ENCODE measurements around the gene CNTNAP5. TPM values are rescaled to one million over a fixed set of nuclear protein-coding genes. Genes with fewer than 3 reads are reported as not detected.

CNTNAP5 gene
- total and polyA plus RNA-seq, 2 of the 13 experiments (the other 11 are each of a cell fraction or from before 2014, with no cell fraction given): not detected

GRCh38 chr2:124911560-124911959 is 886.5 kb downstream of the CNTNAP5 start (continued):
- TF ChIP-seq PLSCR1 (CRISPR knock-in tag; IDR thresholded peaks at IDR 0.05; ENCODE audit: borderline replicate concordance) (no peak), HNRNPK (IDR thresholded peaks at IDR 0.05; ENCODE audit: low read depth, low read length, poor library complexity, severe bottlenecking) (no peak), ZNF317 (CRISPR knock-in tag; IDR thresholded peaks at IDR 0.05) (no peak)

DNA sequence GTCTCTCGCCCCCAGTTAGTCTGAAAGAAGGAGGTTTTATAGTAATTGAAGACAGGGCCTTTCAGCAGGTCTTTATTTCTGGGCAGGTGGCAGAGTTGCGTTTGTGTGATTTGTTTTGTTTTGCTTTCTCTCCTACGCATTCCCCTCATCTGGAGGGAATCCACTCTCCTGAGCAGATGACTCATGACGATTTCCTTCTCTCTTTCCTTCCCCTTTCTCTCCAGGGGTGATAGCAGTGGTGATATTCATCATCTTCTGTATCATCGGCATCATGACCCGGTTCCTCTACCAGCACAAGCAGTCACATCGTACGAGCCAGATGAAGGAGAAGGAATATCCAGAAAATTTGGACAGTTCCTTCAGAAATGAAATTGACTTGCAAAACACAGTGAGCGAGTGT is 888.8 kb downstream of the CNTNAP5 start:
- Histone ChIP-seq H2AFZ (ENCODE audit: low read length) (no peak overlapping the region), H3K4me1 (ENCODE audit: insufficient read depth, low read length) (no peaks in the 10 kb centered on the region), H3K4me3 (replicated peaks in 1 of 3; ENCODE audit: insufficient read depth in 1 of 3, low read depth in 2 of 3, low read length in 3 of 3) (no peak overlapping the region), H4K20me1 (ENCODE audit: insufficient read depth, low read length) (no peaks in the 10 kb centered on the region), H3K79me2 (ENCODE audit: insufficient read depth, low read length) (no peaks in the 10 kb centered on the region), H3K36me3 (replicated peaks in 1 of 2; ENCODE audit: control insufficient read depth in 1 of 2, insufficient read depth in 2 of 2, low read length in 2 of 2) (no peaks in the 10 kb centered on the region), H3K9me3 (ENCODE audit: low read length) (peaks cover 13% of the 10 kb centered on the region; the same call in 1 of the 2 replicates), H3K27ac (ENCODE audit: extremely low read length, insufficient read depth, low read length) (no peak overlapping the region), H3K9ac (ENCODE audit: insufficient read depth, low read depth, low read length) (no peak overlapping the region), H3K27me3 (ENCODE audit: control insufficient read depth in 1 of 2, insufficient read depth in 2 of 2, low read length in 2 of 2) (no peaks in the 10 kb centered on the region), H3K4me2 (ENCODE audit: low read depth, low read length) (no peak overlapping the region)
- WGBS (ENCODE audit: low lambda C conversion rate): 21% methylated on average over 9 of the region's 9 CpGs
- BruUV-seq (replicated peaks): no TSS peak
- CTCF ChIA-PET (ENCODE audit: low intra/inter-chr PET ratio, low total read pairs): no interaction called here
- ATAC-seq (no peak), FAIRE-seq (no peak), DNase-seq (ENCODE audit: low spot score) (no peak)
- TF ChIP-seq ZNF180 (CRISPR knock-in tag; IDR thresholded peaks at IDR 0.05; ENCODE audit: borderline replicate concordance, low read depth) (no peak), ZNF598 (CRISPR knock-in tag; IDR thresholded peaks at IDR 0.05; ENCODE audit: borderline replicate concordance) (no peak)
- intact Hi-C loops (cut with micrococcal nuclease; ENCODE audit: unreplicated experiment): no loop called here
- in situ Hi-C loops (cut with HindIII; ENCODE audit: extremely low pct_ligation_motif_present, low pct_unique_long_range_greater_than_20kb): no loop called here
- POLR2A ChIA-PET: no interaction called here

DNA sequence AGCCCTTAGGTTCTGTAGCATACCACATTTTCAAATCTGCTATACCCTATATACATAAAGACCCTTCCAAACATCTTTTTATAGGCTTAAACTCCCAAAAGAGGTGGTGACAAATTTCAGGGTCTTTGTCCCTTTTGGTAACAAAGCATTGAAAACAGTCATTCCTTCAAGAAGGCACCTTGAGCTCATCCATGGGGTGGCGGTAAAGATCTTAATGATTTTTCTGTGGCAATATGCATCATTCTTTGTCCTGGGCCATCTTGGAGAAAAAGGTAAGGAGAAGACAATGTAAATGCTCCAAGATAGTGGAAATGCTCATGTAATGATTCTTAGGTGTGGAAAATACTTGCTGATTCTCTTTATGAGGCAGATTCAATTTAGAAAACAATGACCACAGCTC is 890.5 kb downstream of the CNTNAP5 start:
- ChIA-PET CTCF (ENCODE audit: low intra/inter-chr PET ratio, low total read pairs) (no interaction called here), POLR2A (no interaction called here)
- no peak for DNase-seq (ENCODE audit: low spot score)
- ATAC-seq: no peak
- no peaks in the 10 kb centered on the region for H3K36me3 ChIP-seq (replicated peaks in 1 of 2; ENCODE audit: control insufficient read depth in 1 of 2, insufficient read depth in 2 of 2, low read length in 2 of 2)
- H3K4me2 ChIP-seq (ENCODE audit: low read depth, low read length): no peak overlapping the region
- no peaks in the 10 kb centered on the region for H3K79me2 ChIP-seq (ENCODE audit: insufficient read depth, low read length)
- in situ Hi-C loops (cut with HindIII; ENCODE audit: extremely low pct_ligation_motif_present, low pct_unique_long_range_greater_than_20kb) (no loop called here), intact Hi-C loops (cut with micrococcal nuclease; ENCODE audit: unreplicated experiment) (no loop called here)
- WGBS (ENCODE audit: low lambda C conversion rate): 29% methylated on average over 1 of the region's 1 CpG
- no peak overlapping the region for H3K27ac ChIP-seq (ENCODE audit: extremely low read length, insufficient read depth, low read length)
- no peak overlapping the region for H3K9ac ChIP-seq (ENCODE audit: insufficient read depth, low read depth, low read length)
- no peaks in the 10 kb centered on the region for H4K20me1 ChIP-seq (ENCODE audit: insufficient read depth, low read length)
- BruUV-seq (replicated peaks): no TSS peak
- no peaks in the 10 kb centered on the region for H3K4me1 ChIP-seq (ENCODE audit: insufficient read depth, low read length)
- no peak for FAIRE-seq
- no peaks in the 10 kb centered on the region for H3K27me3 ChIP-seq (ENCODE audit: control insufficient read depth in 1 of 2, insufficient read depth in 2 of 2, low read length in 2 of 2)
- no peak overlapping the region for H2AFZ ChIP-seq (ENCODE audit: low read length)
- H3K4me3 ChIP-seq (replicated peaks in 1 of 3; ENCODE audit: insufficient read depth in 1 of 3, low read depth in 2 of 3, low read length in 3 of 3): no peak overlapping the region
- peaks cover 26% of the 10 kb centered on the region; the same call in 1 of the 2 replicates for H3K9me3 ChIP-seq (ENCODE audit: low read length)
- no peak for TF ChIP-seq GTF3A (CRISPR knock-in tag; conservative IDR thresholded peaks at IDR 0.05)
- no peak for TF ChIP-seq ZNF331 (CRISPR knock-in tag; IDR thresholded peaks at IDR 0.05)
- no peak for TF ChIP-seq ZNF704 (CRISPR knock-in tag; IDR thresholded peaks at IDR 0.05; ENCODE audit: borderline replicate concordance)
- no peak for TF ChIP-seq SNAPC4 (CRISPR knock-in tag; IDR thresholded peaks at IDR 0.05)
